HCT116 (cell line): ENCODE data around the gene DTNB. TPM values are rescaled to one million over a fixed set of nuclear protein-coding genes. Genes with fewer than 3 reads are reported as not detected.

Experiments
- ATAC-seq: fragments of 200-7000 bp; cut with Tn5 transposase; 2 replicates; pipeline ENCODE4 v1.9.1; 2020; ENCODE audit warnings: mild to moderate bottlenecking, moderate library complexity
- BruUV-seq: library from RNA; stranded (reverse); fragments of 400-500 nt; replicated peaks from 2 replicates; lab custom pipeline; 2021; lab: Mats Ljungman, UMichigan
- CTCF ChIA-PET: fragments of 300-600 bp; sonication (Branson Sonifier 250); formaldehyde crosslinking; loops from one replicate; lab custom pipeline; 2021; ENCODE audit warnings: antibody characterized with exemption; lab: Charles Lee
- POLR2A ChIA-PET: fragments of 300-600, 350-600 bp; sonication (Branson Sonifier 250); formaldehyde crosslinking; loops from one replicate; lab custom pipeline; 2021; ENCODE audit warnings: antibody characterized with exemption; lab: Charles Lee
- RAD21 ChIA-PET, 2 experiments: fragments of 300-600 bp; sonication (Branson Sonifier 250); formaldehyde crosslinking; loops; one replicate each; lab custom pipeline; 2023; ENCODE audit warnings: low total read pairs in 2 of 2; ENCODE audit not compliant: uncharacterized antibody in 2 of 2, unreplicated experiment in 2 of 2, low non-redundant PET in 1 of 2; lab: Charles Lee
- DNase-seq: peaks from one replicate; pipeline ENCODE4 v3.0.0-alpha.2; 2010; ENCODE audit warnings: low read depth, low spot score
- H2AFZ ChIP-seq: fragments of 200-600 bp; shearing (Covaris generic), sonication (generic); 2 replicates; pipeline ENCODE4 v1.6.1; 2017; ENCODE audit warnings: low read depth, mixed run types, mixed read lengths, antibody characterized with exemption, low read length; ENCODE audit not compliant: poor library complexity, severe bottlenecking
- H3K27ac ChIP-seq: 2 replicates; pipeline ENCODE4 v1.5.1; 2012; ENCODE audit warnings: low read depth, low read length
- H3K27me3 ChIP-seq: fragments of 200-600 bp; sonication (generic); 2 replicates; pipeline ENCODE4 v1.6.1; 2016; ENCODE audit warnings: mixed run types, low read length, mixed read lengths; ENCODE audit not compliant: insufficient read depth
- H3K36me3 ChIP-seq, 2 experiments: fragments of 200-500 bp in 1 of 2; fragments of 200-600 bp in 1 of 2; sonication (Bioruptor generic) in 1 of 2; sonication (generic) in 1 of 2; 2 replicates each; pipeline versions ENCODE4 v1.5.1 to v1.6.1; 2014 to 2016; ENCODE audit warnings: low read length in 2 of 2, inconsistent platforms in 1 of 2, mixed read lengths in 1 of 2, mixed run types in 1 of 2; ENCODE audit not compliant: insufficient read depth in 2 of 2, control insufficient read depth in 1 of 2
- H3K4me1 ChIP-seq, 2 experiments: fragments of 200-600 bp in 1 of 2; sonication (generic) in 1 of 2; 2 replicates each; pipeline versions ENCODE4 v1.5.1 to v1.6.1; 2012 to 2017; ENCODE audit warnings: low read length in 2 of 2, inconsistent platforms in 1 of 2, mild to moderate bottlenecking in 1 of 2, mixed read lengths in 1 of 2, mixed run types in 1 of 2, moderate library complexity in 1 of 2; ENCODE audit not compliant: insufficient read depth in 2 of 2, control insufficient read depth in 1 of 2
- H3K4me2 ChIP-seq: fragments of 200-600 bp; sonication (generic); 2 replicates; pipeline ENCODE4 v1.6.1; 2017; ENCODE audit warnings: mixed run types, low read length, mixed read lengths
- H3K4me3 ChIP-seq, 2 experiments: fragments of 200-600 bp in 1 of 2; sonication (generic) in 1 of 2; replicated peaks in 1 of 2; 2 replicates each; pipeline ENCODE4 v1.5.1; 2011 to 2016; ENCODE audit warnings: low read length in 2 of 2, control low read depth in 1 of 2, low read depth in 1 of 2, mild to moderate bottlenecking in 1 of 2, mixed read lengths in 1 of 2, mixed run types in 1 of 2
- H3K79me2 ChIP-seq: fragments of 200-600 bp; sonication (generic); 2 replicates; pipeline ENCODE4 v1.6.1; 2017; ENCODE audit warnings: mild to moderate bottlenecking, mixed run types, low read length, moderate library complexity, mixed read lengths; ENCODE audit not compliant: insufficient read depth
- H3K9ac ChIP-seq: fragments of 200-600 bp; sonication (generic); 2 replicates; pipeline ENCODE4 v1.6.1; 2016; ENCODE audit warnings: low read length, mixed read lengths
- H3K9me2 ChIP-seq: fragments of 200-600 bp; sonication (generic), shearing (Covaris generic); 2 replicates; pipeline ENCODE4 v1.6.1; 2017; ENCODE audit warnings: mixed run types, mild to moderate bottlenecking, moderate library complexity; ENCODE audit not compliant: insufficient read depth
- H3K9me3 ChIP-seq, 2 experiments: fragments of 200-500 bp in 1 of 2; fragments of 200-600 bp in 1 of 2; sonication (Bioruptor generic) in 1 of 2; sonication (generic) in 1 of 2; 2 replicates each; pipeline ENCODE4 v1.6.1; 2014 to 2017; ENCODE audit warnings: low read length in 2 of 2, mixed read lengths in 2 of 2, inconsistent platforms in 1 of 2, low read depth in 1 of 2, mild to moderate bottlenecking in 1 of 2, mixed run types in 1 of 2, moderate library complexity in 1 of 2; ENCODE audit not compliant: control insufficient read depth in 1 of 2, insufficient read depth in 1 of 2
- H4K20me1 ChIP-seq: fragments of 200-600 bp; sonication (generic), shearing (Covaris generic); 2 replicates; pipeline ENCODE4 v1.6.1; 2017; ENCODE audit warnings: mixed run types, mild to moderate bottlenecking, moderate library complexity; ENCODE audit not compliant: insufficient read depth
- CBX3 ChIP-seq: IDR thresholded peaks from 2 replicates; pipeline ENCODE4 v1.6.1; 2012; ENCODE audit warnings: low read depth
- CEBPB ChIP-seq: IDR thresholded peaks from 2 replicates; pipeline ENCODE4 v1.6.1; 2012; ENCODE audit warnings: low read depth
- ELF1 ChIP-seq: IDR thresholded peaks from 2 replicates; pipeline ENCODE4 v1.6.1; 2012; ENCODE audit warnings: low read depth, borderline replicate concordance
- EZH2 ChIP-seq: fragments of 200-600 bp; sonication (generic); IDR thresholded peaks from 2 replicates; pipeline ENCODE4 v1.6.1; 2017; ENCODE audit warnings: antibody characterized with exemption, mixed run types
- FOSL1 ChIP-seq: IDR thresholded peaks from 2 replicates; pipeline ENCODE4 v1.6.1; 2012; ENCODE audit warnings: low read depth
- MAX ChIP-seq: IDR thresholded peaks from 2 replicates; pipeline ENCODE4 v1.6.1; 2012
- POLR2AphosphoS5 ChIP-seq: IDR thresholded peaks from 2 replicates; pipeline ENCODE4 v1.6.1; 2011; ENCODE audit warnings: mild to moderate bottlenecking, low read depth, low read length, moderate library complexity
- RAD21 ChIP-seq: IDR thresholded peaks from 2 replicates; pipeline ENCODE4 v1.6.1; 2012; ENCODE audit warnings: low read depth, mild to moderate bottlenecking
- REST ChIP-seq: IDR thresholded peaks from 2 replicates; pipeline ENCODE4 v1.6.1; 2012; ENCODE audit warnings: low read depth
- SIN3A ChIP-seq: IDR thresholded peaks from 2 replicates; pipeline ENCODE4 v1.6.1; 2012; ENCODE audit warnings: low read depth
- SP1 ChIP-seq: IDR thresholded peaks from 2 replicates; pipeline ENCODE4 v1.6.1; 2012; ENCODE audit warnings: low read depth
- YY1 ChIP-seq: IDR thresholded peaks from 2 replicates; pipeline ENCODE4 v1.6.1; 2011; ENCODE audit warnings: low read length, low read depth, moderate library complexity, mild to moderate bottlenecking; ENCODE audit not compliant: insufficient replicate concordance; ENCODE audit errors: extremely low read depth
- ZFX ChIP-seq: fragments of 450-650 bp; IDR thresholded peaks from 2 replicates; pipeline ENCODE4 v1.6.1; 2017
- intact Hi-C: fragments of 100-400 bp; cut with micrococcal nuclease; formaldehyde crosslinking; loops from 2 replicates; pipeline ENCODE4 v1.10.0; 2022
- total RNA-seq: library from RNA; stranded (reverse); gene quantifications from one replicate; pipeline ENCODE4 v1.2.1, GENCODE V29; 2021; ENCODE audit not compliant: unreplicated experiment
- TF ChIP-seq, protein P1 (sequence below): IDR thresholded peaks from 2 replicates; pipeline ENCODE4 v1.6.1; 2012
- TF ChIP-seq, protein P2 (sequence below), 3 experiments: fragments of 200-600 bp in 1 of 3; sonication (generic) in 1 of 3; IDR thresholded peaks in 2 of 3; conservative IDR thresholded peaks in 1 of 3; 2 replicates each; pipeline ENCODE4 v1.5.1; 2012 to 2017; ENCODE audit warnings: low read depth in 2 of 3, low read length in 2 of 3, antibody characterized with exemption in 1 of 3, borderline replicate concordance in 1 of 3, control low read depth in 1 of 3, mild to moderate bottlenecking in 1 of 3, mixed read lengths in 1 of 3, mixed run types in 1 of 3, moderate library complexity in 1 of 3; ENCODE audit not compliant: insufficient read depth in 1 of 3

Gene DTNB
- total RNA-seq, 1 experiment from 2014 or later: 30.2 TPM

DNA sequence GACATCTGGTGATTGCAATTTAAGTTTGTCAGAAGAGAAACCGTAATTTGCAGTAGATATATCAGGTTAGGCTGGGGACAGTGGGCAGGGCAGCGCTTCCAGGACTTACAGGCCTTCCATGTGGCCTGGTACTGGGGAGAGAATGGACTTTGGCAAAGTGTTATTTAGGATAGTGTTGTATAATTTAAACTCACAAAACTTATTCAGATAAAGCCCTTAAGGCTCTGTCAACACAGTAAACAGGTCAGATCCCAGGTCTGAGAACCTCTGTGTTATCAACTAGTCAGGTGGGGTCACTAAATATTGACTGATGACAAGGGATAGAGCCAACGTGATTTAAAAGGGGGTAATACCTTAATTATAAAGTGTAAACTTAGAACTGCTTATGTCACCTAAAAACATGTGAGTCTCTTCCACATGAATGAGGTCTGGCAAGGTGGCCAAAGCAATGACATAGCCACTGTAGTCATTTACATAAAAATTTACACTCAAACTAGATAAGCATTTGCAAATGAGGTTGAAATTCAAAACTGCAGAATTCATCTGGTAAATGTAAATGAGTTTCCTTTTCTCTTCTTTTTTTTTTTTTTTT lies 251.5 kb downstream of the DTNB start:
- DNase-seq (no peak), ATAC-seq (no peak)
- no TSS peak for BruUV-seq
- ChIA-PET RAD21 (no interaction called here), POLR2A (no interaction called here), CTCF (no interaction called here)
- Histone ChIP-seq H3K79me2 (no peaks in the 10 kb centered on the region), H2AFZ (no peak overlapping the region), H3K9me3 (no peaks in the 10 kb centered on the region), H3K9ac (no peak overlapping the region), H3K4me1 (no peaks in the 10 kb centered on the region), H3K27me3 (no peaks in the 10 kb centered on the region), H3K36me3 (no peaks in the 10 kb centered on the region), H3K4me3 (no peak overlapping the region), H4K20me1 (no peaks in the 10 kb centered on the region), H3K27ac (no peak overlapping the region), H3K4me2 (no peak overlapping the region), H3K9me2 (no peaks in the 10 kb centered on the region)
- no peak for TF ChIP-seq ELF1
- no peak for TF ChIP-seq SIN3A
- no peak for TF ChIP-seq CBX3
- no peak for TF ChIP-seq EZH2
- no peak for TF ChIP-seq YY1
- TF ChIP-seq CEBPB: no peak
- intact Hi-C loops: no loop called here

GRCh38 chr2:25421289-25421688 lies 252.1 kb downstream of the DTNB start:
- Histone ChIP-seq H3K79me2 (no peaks in the 10 kb centered on the region), H3K27me3 (no peaks in the 10 kb centered on the region), H3K4me3 (no peak overlapping the region), H3K27ac (no peak overlapping the region), H3K4me1 (no peaks in the 10 kb centered on the region), H2AFZ (no peak overlapping the region), H3K9me3 (no peaks in the 10 kb centered on the region), H3K9me2 (no peaks in the 10 kb centered on the region), H4K20me1 (no peaks in the 10 kb centered on the region), H3K9ac (no peak overlapping the region), H3K36me3 (no peaks in the 10 kb centered on the region), H3K4me2 (no peak overlapping the region)
- ATAC-seq (no peak), DNase-seq (no peak)
- TF ChIP-seq EZH2 (no peak), MAX (no peak), POLR2AphosphoS5 (no peak), SP1 (no peak), CBX3 (no peak), FOSL1 (no peak), CEBPB (no peak), REST (no peak), ZFX (no peak), RAD21 (no peak), ELF1 (no peak)
- TF ChIP-seq, protein P1, sequence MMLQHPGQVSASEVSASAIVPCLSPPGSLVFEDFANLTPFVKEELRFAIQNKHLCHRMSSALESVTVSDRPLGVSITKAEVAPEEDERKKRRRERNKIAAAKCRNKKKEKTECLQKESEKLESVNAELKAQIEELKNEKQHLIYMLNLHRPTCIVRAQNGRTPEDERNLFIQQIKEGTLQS: no peak
- TF ChIP-seq, protein P2, sequence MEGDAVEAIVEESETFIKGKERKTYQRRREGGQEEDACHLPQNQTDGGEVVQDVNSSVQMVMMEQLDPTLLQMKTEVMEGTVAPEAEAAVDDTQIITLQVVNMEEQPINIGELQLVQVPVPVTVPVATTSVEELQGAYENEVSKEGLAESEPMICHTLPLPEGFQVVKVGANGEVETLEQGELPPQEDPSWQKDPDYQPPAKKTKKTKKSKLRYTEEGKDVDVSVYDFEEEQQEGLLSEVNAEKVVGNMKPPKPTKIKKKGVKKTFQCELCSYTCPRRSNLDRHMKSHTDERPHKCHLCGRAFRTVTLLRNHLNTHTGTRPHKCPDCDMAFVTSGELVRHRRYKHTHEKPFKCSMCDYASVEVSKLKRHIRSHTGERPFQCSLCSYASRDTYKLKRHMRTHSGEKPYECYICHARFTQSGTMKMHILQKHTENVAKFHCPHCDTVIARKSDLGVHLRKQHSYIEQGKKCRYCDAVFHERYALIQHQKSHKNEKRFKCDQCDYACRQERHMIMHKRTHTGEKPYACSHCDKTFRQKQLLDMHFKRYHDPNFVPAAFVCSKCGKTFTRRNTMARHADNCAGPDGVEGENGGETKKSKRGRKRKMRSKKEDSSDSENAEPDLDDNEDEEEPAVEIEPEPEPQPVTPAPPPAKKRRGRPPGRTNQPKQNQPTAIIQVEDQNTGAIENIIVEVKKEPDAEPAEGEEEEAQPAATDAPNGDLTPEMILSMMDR (IDR thresholded peaks at IDR 0.05 in 2 of 3, conservative IDR thresholded peaks at IDR 0.05 in 1 of 3; ENCODE audit: borderline replicate concordance in 1 of 3, insufficient read depth in 1 of 3, low read depth in 2 of 3, low read length in 2 of 3): no peak
- CTCF ChIA-PET: no interaction called here
- intact Hi-C loops: no loop called here
- no TSS peak for BruUV-seq
- POLR2A ChIA-PET: no interaction called here
- RAD21 ChIA-PET: no interaction called here
